HPDE6-E6E7 (cell line): ENCODE results near the gene ITGB3BP.
"Not testable (repeated sequence)": the region's sequence is repeated elsewhere in the genome, so short reads cannot be mapped to it uniquely, and the experiment has no call there.

Experiments used
- DNase-seq: peaks from one replicate; pipeline ENCODE4 v3.0.0; 2011; ENCODE audit warnings: missing footprints; ENCODE audit errors: extremely low spot score

Gene ITGB3BP

GRCh38 chr1:63522891-63523728 is at the start of gene ITGB3BP, which contains the start of gene EFCAB7:
ITGB3BP (minus strand) TSS chr1:63523225; CDS start chr1:63523133, 92 bp downstream.
EFCAB7 (plus strand) TSS chr1:63523525; CDS start chr1:63525573, 2,048 bp downstream.
- DNase-seq = peak; percentile 86

- not testable (repeated sequence) for DNase-seq
These were observed 49.7 kb upstream of the ITGB3BP start for GRCh38 chr1:63572686-63573085.

GRCh38 chr1:63569640-63570316 is 46.8 kb upstream of the ITGB3BP start:
- no peak for DNase-seq

GRCh38 chr1:63569068-63569467 is 46.0 kb upstream of the ITGB3BP start:
- DNase-seq = no peak

- DNase-seq = no peak
These were observed 40.7 kb upstream of the ITGB3BP start for GRCh38 chr1:63563745-63564144.

GRCh38 chr1:63559357-63559756 is 36.3 kb upstream of the ITGB3BP start:
- no peak for DNase-seq

- no peak for DNase-seq
These were observed 34.5 kb upstream of the ITGB3BP start for GRCh38 chr1:63557365-63557987.

- no peak for DNase-seq
These were observed 32.5 kb upstream of the ITGB3BP start for GRCh38 chr1:63555480-63555879.

GRCh38 chr1:63548877-63549276 is 25.9 kb upstream of the ITGB3BP start:
- no peak for DNase-seq

- DNase-seq = no peak
These were observed 25.3 kb upstream of the ITGB3BP start for GRCh38 chr1:63548303-63548702.

GRCh38 chr1:63547621-63548294 is 24.7 kb upstream of the ITGB3BP start:
- peak; percentile 16 for DNase-seq

- peak; percentile 4 for DNase-seq
These were observed 22.8 kb upstream of the ITGB3BP start for GRCh38 chr1:63545780-63546179.

- no peak for DNase-seq
These were observed 14.9 kb upstream of the ITGB3BP start for GRCh38 chr1:63537940-63538339.

GRCh38 chr1:63537006-63537405 is 14.0 kb upstream of the ITGB3BP start:
- DNase-seq = no peak

GRCh38 chr1:63534406-63534805 is 11.4 kb upstream of the ITGB3BP start:
- no peak for DNase-seq

- no peak for DNase-seq
These were observed 10.9 kb upstream of the ITGB3BP start for GRCh38 chr1:63533931-63534330.

- no peak for DNase-seq
These were observed 9.7 kb upstream of the ITGB3BP start for GRCh38 chr1:63532727-63533126.

GRCh38 chr1:63524201-63524600 is 1.2 kb upstream of the ITGB3BP start:
- no peak for DNase-seq

- DNase-seq = peak; percentile 1
These were observed 713 bp upstream of the ITGB3BP start for GRCh38 chr1:63523738-63524137.

GRCh38 chr1:63516629-63517028 is 6.4 kb downstream of the ITGB3BP start:
- DNase-seq = no peak

GRCh38 chr1:63512584-63512983 is 10.4 kb downstream of the ITGB3BP start:
- no peak for DNase-seq

- DNase-seq = no peak
These were observed 13.3 kb downstream of the ITGB3BP start for GRCh38 chr1:63509718-63510117.
